AG10803 (cell line): ENCODE results near the gene CXCL8.
A peak's percentile ranks its signal among the peaks of the same experiment; 100 is the strongest.

ENCODE experiments used
- DNase-seq: peaks from one replicate; pipeline ENCODE4 v3.0.0; 2010; ENCODE audit warnings: low read depth
- H3K4me3 ChIP-seq: 2 replicates; pipeline ENCODE4 v1.5.1; 2011; ENCODE audit warnings: mild to moderate bottlenecking, low read length, control low read depth
- TF ChIP-seq, protein P1 (sequence below): conservative IDR thresholded peaks from 2 replicates; pipeline ENCODE4 v1.5.1; 2011; ENCODE audit warnings: mild to moderate bottlenecking, low read length, control low read depth, inconsistent platforms

The CXCL8 gene

GRCh38 chr4:73702796-73703287 lies 37.5 kb upstream of the CXCL8 start:
- TF ChIP-seq, protein P1, sequence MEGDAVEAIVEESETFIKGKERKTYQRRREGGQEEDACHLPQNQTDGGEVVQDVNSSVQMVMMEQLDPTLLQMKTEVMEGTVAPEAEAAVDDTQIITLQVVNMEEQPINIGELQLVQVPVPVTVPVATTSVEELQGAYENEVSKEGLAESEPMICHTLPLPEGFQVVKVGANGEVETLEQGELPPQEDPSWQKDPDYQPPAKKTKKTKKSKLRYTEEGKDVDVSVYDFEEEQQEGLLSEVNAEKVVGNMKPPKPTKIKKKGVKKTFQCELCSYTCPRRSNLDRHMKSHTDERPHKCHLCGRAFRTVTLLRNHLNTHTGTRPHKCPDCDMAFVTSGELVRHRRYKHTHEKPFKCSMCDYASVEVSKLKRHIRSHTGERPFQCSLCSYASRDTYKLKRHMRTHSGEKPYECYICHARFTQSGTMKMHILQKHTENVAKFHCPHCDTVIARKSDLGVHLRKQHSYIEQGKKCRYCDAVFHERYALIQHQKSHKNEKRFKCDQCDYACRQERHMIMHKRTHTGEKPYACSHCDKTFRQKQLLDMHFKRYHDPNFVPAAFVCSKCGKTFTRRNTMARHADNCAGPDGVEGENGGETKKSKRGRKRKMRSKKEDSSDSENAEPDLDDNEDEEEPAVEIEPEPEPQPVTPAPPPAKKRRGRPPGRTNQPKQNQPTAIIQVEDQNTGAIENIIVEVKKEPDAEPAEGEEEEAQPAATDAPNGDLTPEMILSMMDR: no peak
- DNase-seq: no peak
- no peak overlapping the region for H3K4me3 ChIP-seq

DNA sequence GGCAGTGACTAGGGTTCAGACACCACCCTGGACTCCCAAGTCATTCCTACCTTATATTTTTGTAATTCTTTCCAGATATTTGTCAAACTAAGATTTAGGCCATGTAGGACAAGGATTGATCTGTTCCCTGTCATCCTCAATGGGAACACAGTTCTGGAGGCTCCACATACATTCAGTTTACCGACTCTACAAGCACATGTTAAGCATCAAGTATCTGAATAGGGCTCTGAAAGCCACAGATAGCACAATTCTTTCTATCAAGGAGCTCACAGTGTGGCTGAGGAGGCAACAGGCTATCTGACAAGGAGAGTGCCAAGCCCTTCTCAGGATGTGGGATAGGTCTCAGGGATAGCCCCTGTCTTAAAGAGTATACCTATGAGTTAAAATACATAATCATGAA lies 37.0 kb upstream of the CXCL8 start:
- DNase-seq: no peak
- no peak overlapping the region for H3K4me3 ChIP-seq
- TF ChIP-seq, protein P1: no peak

DNA sequence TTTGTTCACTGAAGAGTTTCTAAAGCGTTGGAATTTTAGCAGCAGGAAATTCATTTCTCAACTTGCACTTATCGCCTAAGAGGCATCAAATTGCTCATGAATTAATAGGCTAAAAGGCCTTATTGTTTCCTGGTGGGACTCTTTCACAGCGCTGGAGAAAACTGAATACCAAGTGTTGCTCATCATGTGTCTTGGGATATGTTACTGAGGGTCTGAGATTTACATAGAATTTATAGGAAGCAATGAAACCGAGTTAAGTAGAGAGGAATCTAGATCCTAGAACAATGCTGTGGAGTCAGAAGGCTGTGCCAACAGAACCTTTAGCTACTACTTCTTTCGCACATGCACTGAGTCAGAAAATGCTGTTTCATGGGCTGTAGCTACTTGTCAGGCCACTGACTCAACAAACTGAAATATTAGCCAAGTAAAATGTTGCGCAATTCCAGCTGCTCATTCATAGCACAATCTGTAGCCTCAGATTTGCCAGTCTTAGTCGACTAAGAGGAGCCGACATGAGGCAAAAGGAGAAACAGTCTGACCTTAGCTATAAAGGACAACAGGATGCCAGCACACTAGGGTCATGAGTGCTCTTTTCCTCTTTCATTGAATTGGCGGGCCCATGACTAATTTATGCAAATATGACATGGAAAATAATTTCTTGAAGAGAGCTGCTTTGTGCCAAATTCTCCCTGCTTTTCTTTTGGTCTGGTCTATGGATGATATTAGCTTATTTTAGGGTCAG lies 35.9 kb upstream of the CXCL8 start:
- peak; percentile 99 for DNase-seq
- H3K4me3 ChIP-seq: no peak overlapping the region
- TF ChIP-seq, protein P1: no peak

DNA sequence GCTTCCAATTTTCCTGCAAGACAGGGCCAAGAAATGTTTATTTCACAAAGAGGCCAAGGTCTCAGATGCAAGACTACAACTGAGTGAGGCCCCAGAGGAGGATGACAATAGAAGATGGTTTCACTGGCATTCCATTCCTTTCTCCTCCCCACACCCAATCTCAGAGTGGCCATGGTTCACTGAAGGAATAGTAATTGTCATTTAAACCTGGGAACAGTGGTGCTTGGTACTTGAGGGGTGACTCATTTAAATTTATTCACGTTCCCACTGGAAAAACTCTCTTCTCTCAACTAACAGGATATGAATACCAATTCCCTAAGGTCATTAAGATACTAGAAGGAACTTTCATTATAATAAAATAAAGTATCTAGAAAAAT lies 35.3 kb upstream of the CXCL8 start:
- peak; percentile 85 for DNase-seq
- TF ChIP-seq, protein P1: no peak

DNA sequence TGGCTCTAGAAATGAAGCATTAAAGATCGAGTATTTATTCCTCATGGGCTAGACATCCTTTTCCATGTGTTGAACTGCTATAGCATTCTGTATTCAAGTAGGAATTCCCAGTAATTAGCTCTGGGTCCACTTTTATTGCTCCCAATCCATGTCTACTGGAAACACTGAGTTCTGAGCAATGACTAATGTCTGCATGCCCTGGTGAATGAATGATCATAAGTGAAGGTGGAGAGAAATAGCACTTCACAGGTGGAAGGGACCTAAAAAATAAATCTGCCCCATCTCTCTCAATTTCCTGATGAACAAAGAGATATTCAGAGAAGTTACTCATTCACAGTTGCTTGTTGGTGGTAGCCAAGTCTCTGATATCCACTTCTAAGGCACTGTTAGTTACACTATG lies 34.6 kb upstream of the CXCL8 start:
- TF ChIP-seq, protein P1: no peak
- DNase-seq: no peak

More for the DNA sequence above, 35.3 kb upstream of the CXCL8 start:
- no peak overlapping the region for H3K4me3 ChIP-seq

DNA sequence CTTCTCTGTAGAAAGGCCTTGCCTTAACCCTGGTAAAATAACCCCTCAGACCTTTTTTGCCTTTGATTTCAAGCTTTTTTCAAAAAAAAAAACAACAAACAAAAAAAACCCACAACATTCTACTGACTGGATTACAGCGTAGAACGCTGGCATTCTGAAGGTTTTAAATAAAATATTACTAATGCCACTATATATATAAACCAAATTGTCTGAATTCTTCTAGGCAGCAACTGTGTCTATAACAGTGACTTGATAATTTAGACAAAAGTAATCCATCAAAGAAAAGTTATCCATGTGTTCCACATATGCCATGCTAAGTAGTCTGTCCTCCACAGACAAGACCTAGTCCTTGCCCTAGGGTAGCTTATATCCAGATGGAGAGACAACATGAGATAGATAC lies 33.6 kb upstream of the CXCL8 start:
- TF ChIP-seq, protein P1: no peak
- no peak for DNase-seq
- no peak overlapping the region for H3K4me3 ChIP-seq

More for the DNA sequence above, 34.6 kb upstream of the CXCL8 start:
- H3K4me3 ChIP-seq: no peak overlapping the region

- no peak overlapping the region for H3K4me3 ChIP-seq
- DNase-seq: no peak
- TF ChIP-seq, protein P1: no peak
Measured at GRCh38 chr4:73707269-73707875, 33.0 kb upstream of the CXCL8 start.
